HG03196 (cell line): ENCODE results near the gene POLE4.

ENCODE experiments used
- ATAC-seq: cut with Tn5 transposase; IDR thresholded peaks from one replicate; pipeline ENCODE4 v1.9.1; 2021; ENCODE audit not compliant: unreplicated experiment

Gene POLE4

GRCh38 chr2:74939919-74940812, 18.3 kb upstream of the POLE4 start:
- ATAC-seq, result no peak

- no peak for ATAC-seq
These were observed 17.2 kb upstream of the POLE4 start for GRCh38 chr2:74941284-74941683.

DNA sequence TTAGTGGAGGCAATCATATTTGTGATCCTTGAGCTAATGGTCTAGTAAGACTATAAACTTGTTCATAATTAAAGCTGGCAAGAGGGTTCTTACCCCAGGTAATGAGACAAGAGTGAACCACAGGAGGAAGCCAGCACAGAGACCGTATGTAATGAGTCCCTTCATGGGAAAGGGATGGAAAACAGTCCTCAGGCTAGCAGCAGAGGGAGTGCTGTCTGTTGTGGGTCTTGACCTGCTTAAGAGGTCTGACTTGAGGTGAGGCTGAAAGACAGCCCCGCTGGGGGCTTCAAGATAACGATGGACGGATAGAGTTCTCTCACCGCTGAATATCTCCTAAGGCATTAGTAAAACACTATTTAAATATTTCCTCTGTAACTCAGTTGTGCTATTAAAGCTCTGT, 16.2 kb upstream of the POLE4 start:
- no peak for ATAC-seq

DNA sequence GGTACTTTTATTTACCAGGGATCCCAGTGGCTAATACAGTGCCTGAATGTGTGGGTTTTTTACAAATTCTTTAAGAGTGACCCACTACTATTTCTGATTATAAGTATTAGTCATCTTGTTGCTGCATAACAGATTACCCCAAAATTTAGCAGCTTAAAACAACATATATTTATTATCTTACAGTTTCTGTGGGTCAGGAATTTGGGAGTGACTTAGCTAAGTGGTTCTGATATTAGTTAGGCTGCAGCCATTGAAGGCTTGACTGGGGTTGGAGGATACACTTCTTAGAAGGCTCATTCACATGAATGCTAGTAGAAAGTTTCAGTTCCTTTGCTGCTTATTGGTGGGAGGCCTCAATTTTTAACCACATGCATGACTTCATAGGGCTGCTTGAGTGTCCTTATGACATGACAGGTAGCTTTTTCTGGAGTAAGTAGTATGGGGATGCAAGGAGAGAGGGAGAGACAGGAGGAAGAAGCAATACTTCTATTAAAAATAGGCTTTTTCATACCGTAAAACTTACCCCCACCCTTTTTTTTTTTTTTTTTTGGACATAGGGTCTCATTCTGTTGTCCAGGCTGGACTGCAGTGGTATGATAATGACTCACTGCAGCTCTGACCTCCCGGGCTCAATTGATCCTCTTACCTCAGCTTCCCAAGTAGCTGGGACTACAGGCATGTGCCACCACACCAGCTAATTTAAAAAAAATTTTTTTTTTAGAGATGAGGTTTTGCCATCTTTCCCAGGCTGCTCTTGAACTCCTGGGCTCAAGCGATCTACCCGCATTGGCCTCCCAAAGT, 13.3 kb upstream of the POLE4 start:
- peak; percentile 98 for ATAC-seq

DNA sequence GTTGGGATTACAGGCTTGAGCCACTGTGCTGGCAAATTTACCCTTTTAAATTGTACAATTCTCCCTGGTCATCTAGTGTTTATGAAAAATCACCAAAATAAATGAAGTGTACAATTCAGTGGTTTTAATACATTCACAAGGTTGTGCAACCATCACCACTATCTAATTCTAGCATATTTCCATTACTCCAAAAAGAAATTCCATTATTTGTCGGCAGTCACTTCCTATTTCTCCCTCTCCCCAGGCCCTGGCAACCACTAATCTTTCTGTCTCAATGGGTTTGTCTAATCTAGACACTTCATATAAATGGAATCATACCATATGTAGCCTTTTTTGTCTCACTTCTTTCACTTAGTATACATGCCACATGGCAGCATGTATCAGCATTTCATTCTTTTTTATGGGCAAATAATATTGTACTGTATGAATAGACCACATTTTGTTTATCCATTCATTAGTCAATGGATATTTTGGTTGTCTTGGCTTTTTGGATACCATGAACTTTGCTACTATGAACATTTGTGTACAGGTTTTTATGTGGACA, 12.6 kb upstream of the POLE4 start:
- no peak for ATAC-seq

- no peak for ATAC-seq
These were observed 10.7 kb upstream of the POLE4 start for GRCh38 chr2:74947703-74948102.

- ATAC-seq, result no peak
These were observed 9.7 kb upstream of the POLE4 start for GRCh38 chr2:74948779-74949178.

DNA sequence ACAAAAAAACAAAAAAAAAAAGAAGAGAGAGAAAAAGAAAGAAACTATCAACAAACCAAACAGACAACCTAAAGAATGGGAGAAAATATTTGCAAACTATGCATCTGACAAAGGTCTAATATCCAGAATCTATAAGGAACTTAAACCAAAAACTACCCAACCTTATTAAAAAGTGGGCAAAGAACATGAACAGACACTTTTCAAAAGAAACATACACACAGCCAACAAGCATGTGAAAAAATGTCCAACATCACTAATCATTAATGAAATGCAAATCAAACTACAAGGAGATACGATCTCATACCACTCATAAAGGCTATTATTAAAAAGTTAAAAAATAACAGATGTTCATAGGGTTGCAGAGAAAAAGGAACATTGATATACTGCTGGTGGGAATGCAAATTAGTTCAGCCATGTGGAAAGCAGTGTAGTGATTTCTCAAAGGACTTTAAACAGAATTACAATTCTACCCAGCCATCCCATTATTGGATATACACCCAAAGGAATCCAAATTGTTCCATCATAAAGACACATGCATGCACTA, 7.2 kb upstream of the POLE4 start:
- no peak for ATAC-seq

GRCh38 chr2:74952575-74952974, 5.9 kb upstream of the POLE4 start:
- no peak for ATAC-seq

DNA sequence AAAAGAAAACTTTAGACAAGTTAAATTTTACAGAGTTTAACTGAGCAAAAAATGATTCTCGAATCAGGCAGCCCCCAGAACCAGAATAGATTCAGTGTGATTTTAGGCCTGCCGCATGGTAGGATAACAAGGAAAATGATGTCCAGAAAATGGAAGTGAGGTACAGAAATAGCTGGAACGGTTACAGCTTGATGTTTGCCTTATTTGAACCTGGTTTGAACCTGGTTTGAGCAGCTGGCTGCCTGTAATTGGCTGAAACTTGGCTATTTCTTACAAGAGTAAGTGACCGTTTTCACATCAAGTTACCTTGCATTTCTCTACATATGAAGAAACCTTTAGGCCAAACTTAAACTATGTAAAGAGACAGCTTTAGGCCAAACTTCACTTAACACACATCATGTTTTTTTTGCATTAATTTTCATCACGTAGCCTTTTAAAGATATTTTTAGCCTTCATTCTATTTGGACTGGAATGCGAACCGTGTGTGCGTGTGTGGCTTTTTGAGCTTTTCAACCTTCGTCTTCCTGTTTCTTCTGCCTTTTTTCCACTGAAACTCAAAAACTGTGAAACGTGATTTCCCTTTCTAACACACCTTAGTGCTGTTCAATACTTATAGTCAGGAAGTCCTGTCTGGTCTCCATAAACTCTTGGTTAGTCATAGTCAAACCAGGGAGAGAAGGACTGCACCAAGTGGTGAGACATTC, 4.5 kb upstream of the POLE4 start:
- no peak for ATAC-seq

DNA sequence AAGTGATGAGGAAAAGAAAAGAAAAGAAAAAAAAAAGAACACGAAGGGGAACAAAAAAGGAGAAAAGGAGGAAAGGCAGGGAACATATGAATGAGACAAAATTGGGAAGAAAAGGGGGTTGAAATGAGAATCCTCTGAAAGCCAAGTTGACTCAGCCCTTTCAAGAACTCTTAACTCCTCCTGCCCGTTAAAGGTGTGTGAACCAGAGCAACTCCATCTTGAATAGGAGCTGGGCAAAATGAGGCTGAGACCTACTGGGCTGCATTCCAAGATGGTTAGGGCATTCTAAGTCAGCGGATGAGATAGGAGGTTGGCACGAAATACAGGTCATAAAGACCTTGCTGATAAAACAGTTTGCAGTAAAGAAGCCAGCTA, 4.0 kb upstream of the POLE4 start:
- ATAC-seq, result no peak

- no peak for ATAC-seq
These were observed 563 bp upstream of the POLE4 start for GRCh38 chr2:74957886-74958273.

DNA sequence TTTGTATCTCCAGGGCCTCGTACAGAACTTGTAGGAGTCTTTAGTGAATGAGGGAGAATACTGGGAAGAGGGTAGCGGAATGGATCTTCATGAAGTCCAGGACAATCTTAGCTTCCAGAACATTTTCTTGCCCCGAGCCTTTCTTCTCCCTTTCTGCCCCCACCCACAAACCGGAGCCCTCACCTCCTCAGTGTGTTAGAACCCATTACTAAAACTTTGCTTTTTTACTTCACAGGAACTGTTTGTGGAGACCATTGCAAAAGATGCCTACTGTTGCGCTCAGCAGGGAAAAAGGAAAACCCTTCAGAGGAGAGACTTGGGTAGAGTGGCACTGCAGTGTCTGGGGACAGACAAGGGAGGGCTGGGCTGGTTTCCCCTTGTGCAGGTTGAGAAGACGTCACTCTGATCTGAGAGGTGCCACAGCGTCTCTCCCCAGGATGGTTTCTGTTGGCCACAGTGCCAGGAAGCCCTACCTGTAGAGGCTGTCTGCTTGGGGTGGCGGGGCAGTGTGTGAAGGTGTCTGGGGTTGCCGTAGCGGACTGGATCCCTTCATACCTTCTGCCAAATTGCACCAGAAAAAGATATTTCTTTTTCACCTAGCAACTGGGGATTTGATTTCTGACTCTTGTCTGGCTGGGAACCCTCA, 786 bp downstream of the POLE4 start:
- no peak for ATAC-seq

DNA sequence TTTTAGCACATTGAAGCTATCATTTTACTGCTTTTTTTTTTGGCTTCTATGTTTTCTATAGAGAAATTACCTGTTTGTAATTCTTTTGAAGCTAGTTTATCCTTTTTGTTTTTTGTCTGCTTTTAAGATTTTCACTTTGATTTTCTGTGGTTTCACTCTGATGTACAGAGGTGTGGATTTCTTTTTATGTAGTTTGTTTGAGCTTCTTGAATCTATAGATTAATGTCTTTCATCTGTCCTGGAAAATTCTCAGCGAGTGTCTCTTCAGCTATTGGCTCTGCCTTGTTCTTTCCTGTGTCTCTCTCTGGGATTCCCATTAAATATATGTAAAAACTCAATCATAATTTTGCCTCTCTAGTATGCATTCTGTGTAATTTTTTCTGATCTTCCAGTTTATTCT, 8.4 kb downstream of the POLE4 start:
- ATAC-seq, result no peak

DNA sequence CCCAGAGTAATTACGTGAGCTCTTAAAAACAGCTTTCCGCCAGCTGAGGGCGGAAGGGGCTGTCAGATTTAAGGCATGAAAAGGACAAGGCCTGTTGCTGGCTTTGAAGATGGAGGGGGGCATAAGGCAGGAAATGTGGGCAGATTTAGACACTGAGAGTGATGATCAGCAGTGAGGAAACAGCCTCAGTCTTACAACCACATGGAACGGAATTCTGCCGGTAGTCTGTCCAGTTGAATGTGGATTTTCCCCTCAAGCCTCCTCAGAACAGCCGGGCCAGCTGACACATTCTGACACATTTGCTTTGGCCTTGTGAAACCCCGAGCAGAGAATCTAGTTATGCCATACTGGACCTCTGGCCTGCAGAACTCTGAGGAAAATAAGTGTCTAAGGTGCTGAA, 16.6 kb downstream of the POLE4 start:
- no peak for ATAC-seq

GRCh38 chr2:74979844-74980243, 21.4 kb downstream of the POLE4 start:
- no peak for ATAC-seq

- no peak for ATAC-seq
These were observed 24.1 kb downstream of the POLE4 start for GRCh38 chr2:74982577-74982976.

DNA sequence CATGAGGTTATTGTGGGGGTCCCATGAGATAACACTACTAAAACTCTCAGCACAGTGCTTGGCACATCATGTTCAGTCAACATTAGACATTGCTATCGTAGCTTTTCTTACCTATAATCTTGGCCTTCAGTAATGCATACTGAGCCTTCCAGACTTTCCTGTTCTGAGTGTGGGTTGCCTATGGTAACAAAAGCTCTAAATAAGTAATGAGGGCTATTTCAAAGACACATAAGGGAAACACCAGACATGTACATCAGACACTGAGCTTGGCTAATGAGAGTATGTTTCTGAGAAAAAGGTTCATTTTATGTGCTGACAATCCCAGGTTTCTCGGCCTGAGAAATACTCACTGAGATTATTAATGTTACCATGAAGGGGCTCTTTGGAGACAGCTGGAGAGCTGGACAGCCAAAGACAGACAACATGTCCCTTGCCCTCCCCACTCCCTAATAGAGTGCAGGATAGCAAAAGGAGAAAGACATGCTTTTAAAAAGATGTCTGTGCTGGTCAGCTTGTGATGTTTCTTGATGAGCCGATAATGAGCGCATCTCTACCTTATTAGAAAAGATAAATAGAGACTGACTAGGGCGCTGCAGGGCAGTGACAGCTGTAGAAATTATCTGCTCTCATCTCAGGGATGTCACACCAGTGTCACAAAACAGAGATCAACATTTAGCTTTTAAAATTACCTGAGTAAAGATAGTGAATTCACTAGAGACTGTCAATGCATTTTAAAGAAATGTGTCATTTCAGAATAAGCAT, 25.4 kb downstream of the POLE4 start:
- no peak for ATAC-seq

GRCh38 chr2:74984947-74985637, 26.6 kb downstream of the POLE4 start:
- no peak for ATAC-seq
